Adipocyte (in vitro differentiated cells): ENCODE results near the gene TRIM44.

ENCODE experiments used
- DNase-seq: peaks from one replicate; pipeline ENCODE4 v3.0.0-alpha.2; 2015; ENCODE audit warnings: low read depth
- H3K27me3 ChIP-seq: replicated peaks from 2 replicates; pipeline ENCODE4 v1.7.0; 2013; ENCODE audit warnings: mild to moderate bottlenecking, low read length, moderate library complexity; ENCODE audit not compliant: control insufficient read depth, insufficient read depth
- H3K36me3 ChIP-seq: 2 replicates; pipeline ENCODE4 v1.7.0; 2013; ENCODE audit warnings: low read length, mild to moderate bottlenecking, moderate library complexity; ENCODE audit not compliant: control insufficient read depth, insufficient read depth, severe bottlenecking
- H3K4me1 ChIP-seq: 2 replicates; pipeline ENCODE4 v1.7.0; 2013; ENCODE audit warnings: mild to moderate bottlenecking, low read length, moderate library complexity; ENCODE audit not compliant: control insufficient read depth, insufficient read depth
- H3K4me3 ChIP-seq: 2 replicates; pipeline ENCODE4 v1.7.0; 2013; ENCODE audit warnings: mild to moderate bottlenecking, low read length, moderate library complexity
- H3K9ac ChIP-seq: 2 replicates; pipeline ENCODE4 v1.7.0; 2013; ENCODE audit warnings: mild to moderate bottlenecking, low read length, moderate library complexity
- H3K9me3 ChIP-seq: 2 replicates; pipeline ENCODE4 v1.7.0; 2013; ENCODE audit warnings: mild to moderate bottlenecking, low read length, moderate library complexity; ENCODE audit not compliant: control insufficient read depth

The TRIM44 gene

GRCh38 chr11:35723913-35724312 is 61.3 kb downstream of the TRIM44 start:
- DNase-seq, result no peak
- no peak overlapping the region for H3K9ac ChIP-seq
- H3K36me3 ChIP-seq, result peaks cover 26% of the 10 kb centered on the region
- no peaks in the 10 kb centered on the region for H3K27me3 ChIP-seq
- peaks cover 4% of the 10 kb centered on the region for H3K4me1 ChIP-seq
- no peak overlapping the region for H3K4me3 ChIP-seq
- H3K9me3 ChIP-seq, result no peaks in the 10 kb centered on the region

- no peak for DNase-seq
- peaks cover 9% of the 10 kb centered on the region for H3K9me3 ChIP-seq
- no peak overlapping the region for H3K4me3 ChIP-seq
- peaks cover 43% of the 10 kb centered on the region for H3K36me3 ChIP-seq
- H3K4me1 ChIP-seq, result peaks cover 4% of the 10 kb centered on the region
- no peaks in the 10 kb centered on the region for H3K27me3 ChIP-seq
- H3K9ac ChIP-seq, result no peak overlapping the region
These were observed 63.3 kb downstream of the TRIM44 start for GRCh38 chr11:35725885-35726284.

GRCh38 chr11:35727140-35727539 is 64.6 kb downstream of the TRIM44 start:
- Histone ChIP-seq H3K36me3 (peaks cover 46% of the 10 kb centered on the region), H3K9ac (no peak overlapping the region), H3K4me3 (no peak overlapping the region), H3K27me3 (no peaks in the 10 kb centered on the region), H3K9me3 (peaks cover 13% of the 10 kb centered on the region), H3K4me1 (peaks cover 4% of the 10 kb centered on the region)
- DNase-seq, result no peak

- Histone ChIP-seq H3K36me3 (peaks cover 55% of the 10 kb centered on the region), H3K27me3 (no peaks in the 10 kb centered on the region), H3K9ac (no peak overlapping the region), H3K9me3 (peaks cover 16% of the 10 kb centered on the region), H3K4me1 (peaks cover 4% of the 10 kb centered on the region), H3K4me3 (peak overlapping the region; percentile 39)
- no peak for DNase-seq
These were observed 67.7 kb downstream of the TRIM44 start for GRCh38 chr11:35730254-35730653.

GRCh38 chr11:35734669-35735410 is 72.3 kb downstream of the TRIM44 start:
- peaks cover 55% of the 10 kb centered on the region for H3K36me3 ChIP-seq
- H3K4me3 ChIP-seq, result no peak overlapping the region
- DNase-seq, result no peak
- H3K4me1 ChIP-seq, result no peaks in the 10 kb centered on the region
- H3K9ac ChIP-seq, result no peak overlapping the region
- peaks cover 16% of the 10 kb centered on the region for H3K9me3 ChIP-seq
- no peaks in the 10 kb centered on the region for H3K27me3 ChIP-seq

- peaks cover 50% of the 10 kb centered on the region for H3K36me3 ChIP-seq
- no peak overlapping the region for H3K4me3 ChIP-seq
- no peak overlapping the region for H3K9ac ChIP-seq
- H3K9me3 ChIP-seq, result peaks cover 12% of the 10 kb centered on the region
- H3K27me3 ChIP-seq, result no peaks in the 10 kb centered on the region
- H3K4me1 ChIP-seq, result no peaks in the 10 kb centered on the region
- DNase-seq, result no peak
These were observed 72.8 kb downstream of the TRIM44 start for GRCh38 chr11:35735411-35735810.

GRCh38 chr11:35735903-35736302 is 73.3 kb downstream of the TRIM44 start:
- Histone ChIP-seq H3K9ac (no peak overlapping the region), H3K36me3 (peaks cover 53% of the 10 kb centered on the region), H3K4me1 (no peaks in the 10 kb centered on the region), H3K9me3 (peaks cover 7% of the 10 kb centered on the region), H3K4me3 (no peak overlapping the region), H3K27me3 (no peaks in the 10 kb centered on the region)
- DNase-seq, result no peak

- Histone ChIP-seq H3K9ac (no peak overlapping the region), H3K9me3 (peaks cover 4% of the 10 kb centered on the region), H3K4me3 (no peak overlapping the region), H3K27me3 (no peaks in the 10 kb centered on the region), H3K36me3 (peaks cover 49% of the 10 kb centered on the region), H3K4me1 (no peaks in the 10 kb centered on the region)
- no peak for DNase-seq
These were observed 74.4 kb downstream of the TRIM44 start for GRCh38 chr11:35736952-35737351.

GRCh38 chr11:35740061-35740799 is 77.7 kb downstream of the TRIM44 start:
- no peaks in the 10 kb centered on the region for H3K4me1 ChIP-seq
- H3K27me3 ChIP-seq, result no peaks in the 10 kb centered on the region
- no peak overlapping the region for H3K9ac ChIP-seq
- peaks cover 41% of the 10 kb centered on the region for H3K36me3 ChIP-seq
- H3K9me3 ChIP-seq, result no peaks in the 10 kb centered on the region
- no peak for DNase-seq
- no peak overlapping the region for H3K4me3 ChIP-seq

- DNase-seq, result no peak
- Histone ChIP-seq H3K36me3 (peaks cover 16% of the 10 kb centered on the region), H3K9me3 (no peaks in the 10 kb centered on the region), H3K27me3 (no peaks in the 10 kb centered on the region), H3K4me3 (no peak overlapping the region), H3K4me1 (no peaks in the 10 kb centered on the region), H3K9ac (no peak overlapping the region)
These were observed 80.3 kb downstream of the TRIM44 start for GRCh38 chr11:35742707-35743454.
